H1 (cell line): ENCODE data around the gene HS3ST5.

ENCODE experiments used
- ATF2 ChIP-seq: IDR thresholded peaks from 2 replicates; pipeline ENCODE4 v1.6.1; 2012; ENCODE audit warnings: low read length, inconsistent platforms
- ATF3 ChIP-seq: IDR thresholded peaks from 2 replicates; pipeline ENCODE4 v1.6.1; 2011; ENCODE audit warnings: low read depth, mild to moderate bottlenecking, low read length; ENCODE audit not compliant: insufficient read depth
- BACH1 ChIP-seq: IDR thresholded peaks from 2 replicates; pipeline ENCODE4 v1.6.1; 2012; ENCODE audit warnings: low read length, improper control_type of control experiment
- BCL11A ChIP-seq, 2 experiments: IDR thresholded peaks; one replicate each; pipeline ENCODE4 v1.6.1; 2011; ENCODE audit warnings: low read depth in 2 of 2, low read length in 2 of 2, mild to moderate bottlenecking in 2 of 2
- BRCA1 ChIP-seq: IDR thresholded peaks from 2 replicates; pipeline ENCODE4 v1.6.1; 2012; ENCODE audit warnings: low read depth, low read length, improper control_type of control experiment
- CEBPB ChIP-seq: IDR thresholded peaks from 2 replicates; pipeline ENCODE4 v1.6.1; 2012; ENCODE audit warnings: low read depth, low read length
- CTCF ChIP-seq, 3 experiments: IDR thresholded peaks; 1 replicate in 2 of 3; 2 replicates in 1 of 3; pipeline versions ENCODE4 v1.5.1 to v1.6.1; 2011; ENCODE audit warnings: low read length in 3 of 3, mild to moderate bottlenecking in 3 of 3, inconsistent platforms in 2 of 3, low read depth in 1 of 3, moderate library complexity in 1 of 3; ENCODE audit not compliant: insufficient read depth in 1 of 3; ENCODE audit errors: control extremely low read depth in 1 of 3
- EGR1 ChIP-seq: IDR thresholded peaks from 2 replicates; pipeline ENCODE4 v1.6.1; 2011; ENCODE audit warnings: low read depth, low read length, borderline replicate concordance
- EZH2 ChIP-seq: fragments of 200-600 bp; sonication (generic); IDR thresholded peaks from 2 replicates; pipeline ENCODE4 v1.7.1; 2012; ENCODE audit warnings: low read depth, mild to moderate bottlenecking, moderate library complexity, low read length, inconsistent platforms; ENCODE audit not compliant: severe bottlenecking
- SIN3A ChIP-seq, 2 experiments: IDR thresholded peaks in 1 of 2; conservative IDR thresholded peaks in 1 of 2; 2 replicates each; pipeline ENCODE4 v1.6.1; 2011 to 2012; ENCODE audit warnings: low read length in 2 of 2, improper control_type of control experiment in 1 of 2, low read depth in 1 of 2, mild to moderate bottlenecking in 1 of 2

GRCh38 chr6:114195631-114196403 lies 147.0 kb downstream of the HS3ST5 start:
- no peak for TF ChIP-seq BACH1
- TF ChIP-seq ATF3, result no peak
- no peak for TF ChIP-seq CTCF (IDR thresholded peaks at IDR 0.05; ENCODE audit: control extremely low read depth in 1 of 3, insufficient read depth in 1 of 3, low read depth in 1 of 3, low read length in 3 of 3)
- no peak for TF ChIP-seq EZH2
- TF ChIP-seq SIN3A (conservative IDR thresholded peaks at IDR 0.05 in 1 of 2, IDR thresholded peaks at IDR 0.05 in 1 of 2; ENCODE audit: low read depth in 1 of 2, low read length in 2 of 2), result no peak
- no peak for TF ChIP-seq ATF2
- TF ChIP-seq CEBPB, result no peak
- no peak for TF ChIP-seq BCL11A (IDR thresholded peaks at IDR 0.05; ENCODE audit: low read depth in 2 of 2, low read length in 2 of 2)
- TF ChIP-seq EGR1, result no peak
- no peak for TF ChIP-seq BRCA1
